Inferior parietal cortex (tissue), 1 donor: Measurements from ENCODE around the gene SLC24A2.
"Not testable (repeated sequence)": the region's sequence is repeated elsewhere in the genome, so short reads cannot be mapped to it uniquely, and the experiment has no call there.

Experiments
- DNase-seq: peaks from one replicate; pipeline ENCODE4 v3.0.0-alpha.2; 2016; ENCODE audit errors: extremely low spot score

SLC24A2 gene

DNA sequence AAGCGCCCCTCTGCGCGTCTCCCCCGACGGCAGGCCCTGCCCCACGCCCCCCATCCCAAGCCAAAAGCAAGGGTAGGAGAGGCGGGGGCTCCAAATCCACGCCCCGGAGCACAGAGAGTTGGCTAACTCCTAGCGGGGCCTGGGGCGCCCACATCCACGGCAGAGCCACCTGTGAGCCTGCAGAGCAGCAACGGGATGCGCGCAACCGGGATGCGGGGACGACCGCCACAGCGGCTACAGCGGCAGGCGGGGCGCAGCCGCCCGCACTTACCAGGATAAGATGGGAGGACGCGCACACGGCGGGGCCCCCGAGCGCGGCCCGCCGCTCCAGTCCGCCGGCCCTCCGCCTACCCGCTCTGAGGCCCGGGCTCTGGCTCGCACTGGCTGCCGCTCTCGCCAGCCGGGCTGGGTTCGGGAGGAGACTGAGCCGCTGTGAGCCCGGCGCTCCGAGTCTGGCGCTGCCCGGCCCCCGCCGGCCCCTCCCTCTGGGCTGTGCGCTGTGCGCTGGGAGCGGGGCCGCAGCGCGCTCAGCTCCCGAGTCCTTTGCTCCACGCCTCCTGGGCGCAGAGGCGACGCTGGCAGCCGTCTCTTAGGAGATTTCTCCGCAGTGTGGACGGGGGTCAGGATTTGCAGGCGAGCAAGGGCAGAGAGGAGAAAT, at the start of gene SLC24A2:
SLC24A2 (minus strand) TSS at position 424 of the 658 bp plus-strand sequence.
- peak; percentile 57 for DNase-seq

DNA sequence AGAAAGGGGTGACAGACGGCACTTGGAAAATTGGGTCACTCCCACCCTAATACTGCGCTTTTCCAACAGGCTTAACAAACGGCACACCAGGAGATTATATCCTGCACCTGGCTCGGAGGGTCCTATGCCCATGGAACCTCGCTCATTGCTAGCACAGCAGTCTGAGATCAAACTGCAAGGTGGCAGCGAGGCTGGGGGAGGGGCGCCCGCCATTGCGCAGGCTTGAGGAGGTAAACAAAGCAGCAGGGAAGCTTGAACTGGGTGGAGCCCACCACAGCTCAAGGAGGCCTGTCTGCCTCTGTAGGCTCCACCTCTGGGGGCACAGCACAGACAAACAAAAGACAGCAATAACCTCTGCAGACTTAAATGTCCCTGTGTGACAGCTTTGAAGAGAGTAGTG, 44.5 kb upstream of the SLC24A2 start:
- DNase-seq: not testable (repeated sequence)

DNA sequence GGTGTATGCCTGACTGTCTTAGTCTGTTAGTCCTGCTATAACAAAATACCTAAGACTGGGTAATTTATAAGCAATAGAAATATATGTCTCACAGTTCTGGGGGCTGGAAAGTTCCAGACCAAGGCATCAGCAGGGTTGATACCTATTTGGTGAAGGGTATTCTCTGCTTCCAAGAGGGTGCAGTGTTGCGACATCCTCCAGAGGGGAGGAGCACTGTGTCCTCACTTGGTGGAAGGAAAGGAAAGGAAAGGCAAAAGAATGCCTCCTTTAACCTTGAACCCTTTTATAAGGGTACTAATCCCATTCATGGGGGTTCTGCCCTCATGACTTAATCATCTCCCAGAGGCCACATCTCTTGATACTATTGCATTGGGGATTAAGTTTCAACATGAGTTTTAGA, 42.0 kb upstream of the SLC24A2 start:
- no peak for DNase-seq

DNA sequence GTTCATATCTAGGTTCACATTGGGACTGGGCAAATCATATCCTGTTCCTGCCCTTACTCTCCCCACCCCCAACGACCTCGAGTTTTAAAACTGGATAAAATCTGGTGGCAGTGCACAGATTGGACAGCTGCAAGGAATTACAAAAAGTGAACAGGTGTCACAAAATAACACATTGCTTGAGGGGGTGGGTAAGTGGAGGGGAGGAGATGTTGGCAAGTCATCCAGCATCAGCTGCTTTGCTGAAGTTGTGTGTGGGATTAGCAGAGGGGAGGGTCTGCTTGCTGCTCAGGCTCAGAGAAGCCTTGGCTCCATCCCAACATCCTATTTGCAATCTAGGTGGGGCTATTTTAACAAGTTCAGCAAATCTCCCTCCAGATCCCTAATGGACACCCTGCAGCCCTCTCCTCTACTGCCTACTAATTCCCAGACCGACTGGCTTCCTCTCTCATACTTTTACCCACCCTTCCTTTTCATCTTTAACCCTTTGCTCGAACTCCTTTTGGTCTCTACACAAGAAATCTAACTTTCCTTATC, 39.8 kb upstream of the SLC24A2 start:
- no peak for DNase-seq

DNA sequence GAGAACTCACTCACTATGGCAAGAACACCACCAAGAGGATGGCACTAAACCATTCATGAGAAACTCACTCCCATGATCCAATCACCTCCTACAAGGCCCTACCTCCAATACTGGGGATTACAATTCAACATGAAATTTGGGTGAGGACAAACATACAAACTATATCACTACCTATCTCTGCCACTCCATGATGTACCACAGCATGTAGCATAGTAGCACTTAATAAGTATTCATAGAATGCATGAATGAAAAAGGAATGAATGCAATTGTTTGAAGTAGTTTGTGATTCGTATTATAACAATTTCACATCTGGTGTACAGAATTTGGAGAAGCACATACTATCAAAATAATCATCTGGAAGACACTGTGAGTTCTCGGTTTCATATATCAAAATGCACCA, 27.9 kb upstream of the SLC24A2 start:
- DNase-seq: no peak

DNA sequence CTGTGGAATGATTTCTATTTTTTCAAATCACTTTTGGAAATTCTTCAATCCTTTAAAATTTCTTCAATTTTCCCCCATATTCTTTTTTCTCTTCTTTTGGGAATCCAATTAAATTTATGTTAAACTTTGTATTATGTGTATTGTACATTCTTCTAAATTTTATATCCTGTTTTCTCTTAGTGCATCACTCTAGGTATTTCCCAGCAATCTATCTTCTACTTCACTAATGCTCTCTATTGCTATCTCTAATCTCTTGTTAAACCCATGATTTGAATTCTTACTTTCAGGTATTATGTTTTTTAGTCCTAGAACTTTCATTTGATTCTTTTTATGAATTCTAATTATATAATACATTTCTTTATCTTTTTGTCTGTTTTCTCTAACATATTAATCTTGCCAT, 23.4 kb upstream of the SLC24A2 start:
- DNase-seq: no peak

DNA sequence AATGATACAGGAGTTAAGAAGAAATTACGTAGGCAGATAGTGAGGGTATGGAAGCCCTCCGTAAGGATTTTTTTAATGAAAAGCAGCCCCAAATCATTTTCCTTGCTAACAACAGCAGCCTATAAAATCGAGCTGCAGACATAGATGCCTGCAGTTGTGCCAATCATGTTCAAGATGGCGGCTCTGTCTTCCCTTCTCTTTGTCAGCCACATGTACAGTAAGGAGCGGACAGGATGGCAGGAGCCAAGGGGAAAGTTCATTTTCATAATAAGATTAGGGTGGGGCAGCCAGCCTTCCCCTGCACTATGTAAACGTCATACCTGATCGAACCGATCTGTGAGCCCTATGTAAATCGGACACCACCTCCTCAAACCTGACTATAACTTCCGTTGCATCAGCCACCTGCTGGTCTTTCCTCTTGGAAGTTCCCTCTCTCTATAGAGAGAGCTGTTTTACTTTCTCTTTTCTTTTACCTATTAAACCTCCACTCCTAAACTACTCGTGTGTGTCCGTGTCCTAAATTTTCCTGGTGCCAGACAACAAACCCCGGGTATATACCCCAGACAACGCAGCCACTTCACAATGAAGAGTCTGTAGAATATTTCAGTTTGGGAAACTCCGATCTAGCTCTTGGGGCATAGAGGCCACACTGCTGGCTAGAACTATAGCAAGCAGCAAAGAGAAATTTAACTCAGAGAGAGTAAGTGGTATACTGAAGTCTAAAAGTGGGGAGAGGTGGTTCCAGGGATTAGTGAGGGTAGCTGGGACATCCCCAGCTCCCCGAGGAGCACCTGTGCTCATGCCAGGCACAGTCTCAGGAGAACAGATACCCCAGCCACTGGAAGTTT, 20.8 kb upstream of the SLC24A2 start:
- no peak for DNase-seq

DNA sequence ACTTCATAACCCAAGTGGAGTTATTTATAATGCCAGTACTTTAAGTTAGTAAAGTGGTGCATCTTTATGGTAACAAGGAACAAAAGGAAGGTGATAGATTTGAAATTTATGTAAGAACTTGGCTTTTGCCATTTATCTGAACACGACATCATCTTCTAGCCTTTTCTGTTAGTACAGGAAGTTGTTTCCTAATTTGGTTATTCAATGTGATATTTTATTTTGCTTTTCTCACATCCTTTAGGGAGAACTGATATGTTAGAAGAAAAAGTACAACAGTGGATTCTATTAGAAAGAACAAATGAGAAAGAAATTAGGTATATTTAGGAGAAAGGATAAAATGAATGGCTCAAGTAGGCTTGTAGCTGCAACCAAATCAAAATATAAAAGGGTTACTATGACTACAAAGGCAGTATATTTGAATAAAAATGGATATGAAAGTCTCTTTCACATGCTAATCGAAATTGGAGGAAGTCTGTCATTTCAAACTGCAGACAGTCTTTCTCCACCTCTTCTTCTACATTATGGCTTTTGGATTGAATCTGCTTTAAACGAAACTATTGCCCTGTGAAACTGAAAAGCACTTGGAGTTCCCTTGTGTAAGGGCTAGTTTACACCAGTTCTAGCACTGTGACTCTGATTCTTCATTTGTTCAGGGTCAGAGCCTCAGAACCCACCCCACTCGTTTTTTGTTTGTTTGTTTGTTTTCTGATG, 18.5 kb upstream of the SLC24A2 start:
- DNase-seq: no peak

DNA sequence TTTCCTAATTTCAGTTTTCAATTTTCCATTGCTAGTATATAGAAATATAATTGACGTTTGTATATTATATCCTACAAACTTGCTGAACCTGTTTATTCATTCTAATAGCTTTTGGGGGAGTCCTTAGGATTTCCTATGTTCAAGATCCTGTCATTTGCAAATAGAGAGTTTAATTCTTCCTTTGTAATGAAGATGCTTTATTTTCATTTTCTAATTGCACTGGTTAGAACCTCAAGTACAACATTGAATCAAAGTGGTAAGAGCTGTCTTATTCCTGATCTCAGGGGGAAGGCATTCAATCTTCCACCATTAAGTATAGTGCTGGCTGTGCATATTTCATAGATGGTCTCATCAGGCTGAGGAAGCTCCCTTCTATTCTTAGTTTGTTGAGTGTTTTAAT, 15.6 kb upstream of the SLC24A2 start:
- no peak for DNase-seq

DNA sequence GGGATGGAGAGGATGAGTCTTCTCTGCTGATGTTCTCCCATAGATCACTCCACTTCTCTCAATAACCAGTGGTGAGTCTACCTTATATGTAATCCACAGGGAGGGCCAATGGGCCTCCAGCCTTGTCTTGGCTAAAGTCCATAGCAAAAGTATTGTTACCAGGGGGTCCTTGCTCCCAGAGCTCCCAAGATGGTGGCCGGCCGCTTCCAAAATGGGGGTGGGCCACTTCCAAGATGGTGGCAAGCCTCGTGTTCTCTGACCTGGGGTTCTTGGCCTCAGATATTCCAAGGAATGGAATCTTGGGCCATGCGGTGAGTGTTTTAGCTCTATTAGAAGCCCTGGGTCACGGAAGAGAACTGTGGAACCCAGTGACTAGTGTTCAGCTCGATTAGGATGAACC, 12.0 kb upstream of the SLC24A2 start:
- DNase-seq: no peak

DNA sequence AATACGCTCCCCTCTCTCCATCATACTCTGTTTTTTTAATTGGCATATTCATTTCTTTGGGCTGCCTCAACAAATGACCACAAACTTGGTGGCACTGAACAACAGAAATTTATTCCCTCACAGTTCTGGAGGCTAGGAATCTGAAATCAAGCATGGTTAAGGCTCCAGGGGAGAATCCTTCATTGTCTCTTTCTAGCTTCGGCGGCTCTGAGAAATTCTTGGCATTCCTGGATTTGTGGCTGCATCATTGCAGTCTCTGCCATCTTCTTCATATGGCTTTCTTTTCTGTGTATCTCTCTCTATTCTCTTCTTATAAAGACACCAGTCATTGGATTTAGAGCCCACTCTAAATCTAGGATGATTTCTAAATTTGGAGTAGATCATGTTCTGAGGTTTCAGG, 10.9 kb upstream of the SLC24A2 start:
- no peak for DNase-seq

DNA sequence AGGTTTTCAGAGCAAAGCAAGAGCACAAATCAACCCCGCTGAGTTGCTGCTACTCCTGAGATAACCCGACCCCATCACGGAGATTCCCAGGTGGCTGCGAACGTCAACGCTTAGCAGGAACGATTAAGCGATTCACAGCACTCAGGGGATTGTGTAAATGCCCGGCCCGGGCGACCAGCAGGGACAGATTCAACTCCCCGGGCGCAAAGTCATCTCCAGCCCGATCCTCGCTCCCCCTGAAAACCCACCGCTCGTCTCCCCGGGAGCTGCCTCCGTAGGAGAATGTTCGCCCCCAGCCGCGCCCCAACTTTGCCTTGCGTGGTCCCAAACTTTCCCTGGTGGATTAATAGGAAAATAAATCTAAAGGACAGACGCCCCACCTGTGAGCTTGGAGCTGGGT, 685 bp downstream of the SLC24A2 start:
- DNase-seq: no peak

DNA sequence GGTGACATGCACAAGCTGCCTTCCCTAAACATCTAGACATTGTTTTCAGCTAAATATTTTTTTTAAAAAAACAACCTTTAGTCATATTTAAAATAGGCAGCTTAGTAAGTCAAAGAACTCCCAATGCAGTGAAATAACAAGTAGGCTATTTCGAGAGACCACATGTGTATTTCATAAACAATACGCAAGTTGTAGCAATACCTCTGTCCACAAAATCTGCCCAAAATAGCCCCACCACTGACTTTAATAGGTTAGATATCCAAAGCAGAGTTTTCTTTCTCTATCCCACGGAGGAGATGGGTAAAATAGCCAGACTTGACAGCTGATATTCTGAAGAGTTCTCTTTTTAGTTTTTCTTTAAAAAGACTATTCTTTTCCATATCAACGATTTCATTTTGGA, 1.2 kb downstream of the SLC24A2 start:
- peak; percentile 56 for DNase-seq

DNA sequence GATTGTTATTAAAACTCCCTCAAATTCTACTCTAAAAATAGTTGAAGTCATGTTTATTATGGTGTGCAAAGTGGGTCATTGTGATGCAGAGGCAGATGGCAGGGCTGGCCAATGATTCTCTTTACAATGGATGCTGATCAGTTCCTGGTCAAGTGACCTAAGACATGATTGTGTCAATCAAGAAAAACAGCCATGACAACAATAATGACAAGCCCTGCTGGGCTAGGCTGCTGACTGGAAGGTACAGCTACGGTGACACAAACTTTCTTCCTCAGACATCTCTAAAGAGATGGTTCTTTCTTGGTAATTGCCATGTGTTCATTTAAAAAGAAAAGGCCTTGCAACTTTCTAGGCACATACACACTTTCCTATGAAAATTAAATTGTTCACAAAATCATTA, 3.6 kb downstream of the SLC24A2 start:
- peak; percentile 70 for DNase-seq

DNA sequence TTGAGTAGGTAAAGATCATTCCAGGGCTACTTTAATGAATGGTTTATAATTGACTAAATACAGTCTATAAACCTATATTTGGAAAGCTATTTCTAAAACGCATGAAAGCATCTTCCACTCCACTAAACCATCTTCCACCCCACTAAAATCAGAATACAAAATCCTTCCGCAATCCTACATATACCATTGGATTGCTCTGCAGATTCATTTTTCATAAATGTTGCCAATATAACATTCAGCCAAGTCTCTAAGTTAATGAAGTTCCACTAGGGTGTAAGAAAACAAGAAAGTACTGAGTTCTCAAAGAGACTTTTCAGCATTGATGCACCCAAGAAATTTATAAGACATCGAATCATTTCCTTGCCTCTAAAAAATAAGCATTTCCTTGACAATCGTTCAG, 4.7 kb downstream of the SLC24A2 start:
- DNase-seq: peak; percentile 65

DNA sequence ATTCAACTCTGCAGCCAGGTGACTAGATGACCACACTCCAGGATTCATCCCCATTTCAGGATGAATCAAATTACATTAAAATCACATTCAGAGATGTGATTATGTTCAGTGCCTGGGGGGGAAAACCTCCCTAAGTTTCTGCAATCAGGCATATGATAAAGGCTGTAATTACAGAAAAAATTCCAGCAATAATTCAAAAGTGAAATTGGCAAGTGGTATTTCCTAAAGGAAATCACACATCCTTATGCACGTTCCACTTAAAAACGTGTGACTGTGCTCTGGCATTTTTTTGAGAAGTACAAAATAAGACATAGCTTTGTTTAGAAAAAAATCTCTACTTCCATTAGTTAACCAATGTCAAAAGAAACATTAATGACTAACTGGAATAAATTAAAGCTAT, 5.3 kb downstream of the SLC24A2 start:
- no peak for DNase-seq

DNA sequence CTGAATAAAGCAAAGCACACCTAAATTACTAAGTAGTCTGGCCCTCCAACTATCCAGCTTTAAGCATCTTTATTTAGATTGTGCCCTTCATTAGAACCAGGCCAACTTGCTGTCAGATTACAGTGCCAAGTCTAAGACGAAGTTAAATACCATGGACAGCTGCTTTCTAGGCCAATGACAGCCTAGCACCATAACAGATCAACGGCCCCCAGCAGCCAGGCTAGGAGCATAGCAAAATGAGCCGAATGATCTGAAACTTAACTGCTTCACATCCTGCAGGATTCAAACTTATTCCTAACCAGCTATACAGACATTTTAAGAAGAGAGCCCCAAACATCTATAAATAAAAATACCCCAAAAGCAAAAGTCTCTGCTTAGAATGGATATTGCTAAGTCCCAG, 6.8 kb downstream of the SLC24A2 start:
- peak; percentile 62 for DNase-seq

DNA sequence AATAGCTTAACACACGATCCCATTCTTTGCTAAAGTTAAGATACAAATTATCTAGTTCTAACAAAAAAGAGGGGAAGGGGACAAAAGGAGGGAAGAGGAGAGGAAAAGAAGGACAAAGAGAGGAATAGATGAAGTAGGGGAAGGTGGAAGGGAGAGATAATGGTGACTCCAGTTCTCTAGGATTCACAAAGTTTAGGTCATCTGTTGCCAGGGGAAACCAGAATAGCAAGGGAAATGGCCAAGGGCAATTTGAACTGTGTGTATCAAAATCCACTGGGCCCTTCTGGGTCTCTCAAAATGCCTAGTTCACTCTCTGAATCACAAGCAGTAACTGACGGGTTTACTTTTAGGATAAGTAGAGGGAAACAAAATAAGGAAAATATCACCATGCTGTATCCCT, 7.6 kb downstream of the SLC24A2 start:
- DNase-seq: no peak

DNA sequence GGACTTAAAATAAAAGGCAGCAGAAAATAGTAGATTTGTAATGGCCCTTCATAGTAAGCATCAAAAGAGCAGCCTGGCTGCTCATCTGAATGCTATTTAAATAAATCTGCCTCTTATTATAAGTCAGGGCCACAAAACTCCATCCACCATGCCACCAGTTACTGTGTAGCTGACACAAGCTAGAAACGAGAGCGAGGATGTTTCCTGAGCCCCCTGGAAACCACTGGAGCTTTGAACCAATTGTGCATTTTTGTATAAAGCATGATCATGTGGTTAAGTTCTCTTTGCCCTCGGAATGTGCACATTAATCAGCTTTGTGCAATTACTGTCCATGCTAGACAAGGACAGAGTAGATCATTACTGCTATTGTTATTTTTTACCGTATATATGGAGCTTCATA, 17.4 kb downstream of the SLC24A2 start:
- DNase-seq: no peak

DNA sequence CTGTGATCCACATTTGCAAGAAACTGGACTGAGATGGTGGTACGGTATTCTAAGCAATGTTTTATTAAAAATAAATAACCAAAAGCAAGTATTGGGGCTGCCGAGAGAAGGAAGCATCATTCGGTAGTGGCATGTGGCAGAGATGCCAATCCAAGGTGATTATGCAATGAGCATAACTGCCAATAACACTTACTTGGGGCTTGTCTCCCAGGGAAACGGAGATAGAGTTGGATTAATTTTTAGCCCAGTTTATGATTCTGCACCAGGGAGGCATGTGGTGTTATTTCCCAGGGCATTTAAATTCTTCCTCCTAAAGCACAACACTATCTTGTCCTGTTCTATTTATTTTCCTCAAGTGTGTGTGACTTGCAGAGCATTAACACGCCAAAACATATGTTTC, 17.9 kb downstream of the SLC24A2 start:
- no peak for DNase-seq

DNA sequence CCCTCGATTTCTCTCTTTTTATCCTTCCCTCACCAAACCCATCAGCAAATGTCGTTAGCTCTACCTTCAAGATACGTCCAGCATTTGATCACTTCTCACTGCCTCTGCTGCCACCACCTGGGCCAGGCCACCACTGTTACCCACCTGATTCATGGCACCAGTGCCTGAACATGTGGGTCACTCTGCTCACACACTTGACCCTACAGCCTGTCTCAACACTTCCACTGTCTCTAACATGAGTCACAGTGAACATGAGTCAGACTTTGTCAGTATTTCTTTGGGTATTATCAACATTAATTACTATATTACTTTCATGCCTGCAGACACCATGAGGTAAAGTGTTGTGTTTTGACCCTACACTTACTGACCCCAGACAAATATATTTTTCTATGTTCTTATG, 19.6 kb downstream of the SLC24A2 start:
- DNase-seq: no peak

DNA sequence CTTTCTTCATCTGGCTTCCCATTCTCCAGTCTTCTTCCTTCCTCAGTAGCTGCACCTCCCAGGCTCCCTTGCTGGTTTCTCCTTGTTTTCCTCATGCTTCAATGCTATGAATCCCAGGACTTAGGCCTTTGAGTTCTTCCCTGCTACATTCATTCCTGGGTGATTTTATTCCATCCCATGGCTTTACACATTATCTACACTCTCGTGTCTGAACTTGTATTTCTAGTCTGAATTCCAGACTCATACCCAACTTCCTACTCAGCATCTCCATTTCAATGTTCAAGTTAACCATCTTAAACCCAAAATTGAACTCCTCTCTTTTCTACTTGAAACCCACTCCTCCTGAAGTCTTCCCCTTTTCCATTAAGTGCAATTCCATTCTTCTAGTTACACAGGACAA, 20.0 kb downstream of the SLC24A2 start:
- no peak for DNase-seq

DNA sequence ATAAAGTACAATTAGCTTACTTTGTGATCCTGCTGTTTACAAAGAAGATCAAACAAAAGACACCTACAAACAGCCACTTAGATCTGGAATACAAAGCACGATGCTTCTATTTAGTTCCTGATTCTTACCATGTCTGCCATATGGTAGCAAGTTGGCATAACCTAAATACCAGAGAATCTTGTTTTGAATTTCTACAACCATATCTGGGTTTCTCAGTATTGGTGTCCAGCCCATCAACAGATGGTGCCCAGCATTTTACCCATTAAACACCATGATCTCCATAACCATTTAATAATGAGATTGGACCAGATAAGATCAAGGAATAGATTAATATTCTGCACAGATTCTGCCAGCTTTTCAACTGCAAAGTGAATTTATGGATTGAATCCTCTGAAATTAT, 29.8 kb downstream of the SLC24A2 start:
- DNase-seq: no peak
